Lower leg skin (tissue), 4 donors: ENCODE results near the gene CRELD1. TPM values are rescaled to one million over a fixed set of nuclear protein-coding genes. Genes with fewer than 3 reads are reported as not detected.

Source experiments
- DNase-seq, 2 donors: peaks; one replicate each; pipeline ENCODE4 v3.0.0-alpha.2; 2019; ENCODE audit warnings: low spot score in 2 of 2
- H3K4me3 ChIP-seq: fragments of 200-600 bp; sonication (generic); 2 replicates; pipeline ENCODE4 v1.5.1; 2017; ENCODE audit warnings: mild to moderate bottlenecking, low read depth; ENCODE audit not compliant: poor library complexity, severe bottlenecking
- POLR2A ChIP-seq, 2 donors: fragments of 450-650 bp; IDR thresholded peaks; one replicate each; pipeline ENCODE4 v1.6.1; 2016 to 2017; ENCODE audit warnings: antibody characterized with exemption in 2 of 2, mild to moderate bottlenecking in 1 of 2, moderate library complexity in 1 of 2
- WGBS, 2 donors: methylation state at CpG; one replicate each; pipeline ENCODE4 v1.1.5; 2018; 5-methylcytosine and 5-hydroxymethylcytosine counted together
- intact Hi-C: fragments of 100-400 bp; cut with DNase I; formaldehyde crosslinking; loops from one replicate; pipeline ENCODE4 v1.15.0; 2023; ENCODE audit warnings: low total_unique reads
- total RNA-seq, 4 donors: library from RNA; depleted of rRNA; stranded (reverse); fragments of >200 nt; gene quantifications; one replicate each; pipeline ENCODE4 v1.1.0, GENCODE V29; 2016
- TF ChIP-seq, protein P1 (sequence below), 3 donors: fragments of 450-650 bp; IDR thresholded peaks; one replicate each; pipeline ENCODE4 v1.5.1; 2016; ENCODE audit warnings: antibody characterized with exemption in 3 of 3, mild to moderate bottlenecking in 3 of 3, moderate library complexity in 2 of 3

Gene CRELD1
- total RNA-seq, 4 donors from 2014 or later: 16.1 to 58.8 (median 28.3) TPM

DNA sequence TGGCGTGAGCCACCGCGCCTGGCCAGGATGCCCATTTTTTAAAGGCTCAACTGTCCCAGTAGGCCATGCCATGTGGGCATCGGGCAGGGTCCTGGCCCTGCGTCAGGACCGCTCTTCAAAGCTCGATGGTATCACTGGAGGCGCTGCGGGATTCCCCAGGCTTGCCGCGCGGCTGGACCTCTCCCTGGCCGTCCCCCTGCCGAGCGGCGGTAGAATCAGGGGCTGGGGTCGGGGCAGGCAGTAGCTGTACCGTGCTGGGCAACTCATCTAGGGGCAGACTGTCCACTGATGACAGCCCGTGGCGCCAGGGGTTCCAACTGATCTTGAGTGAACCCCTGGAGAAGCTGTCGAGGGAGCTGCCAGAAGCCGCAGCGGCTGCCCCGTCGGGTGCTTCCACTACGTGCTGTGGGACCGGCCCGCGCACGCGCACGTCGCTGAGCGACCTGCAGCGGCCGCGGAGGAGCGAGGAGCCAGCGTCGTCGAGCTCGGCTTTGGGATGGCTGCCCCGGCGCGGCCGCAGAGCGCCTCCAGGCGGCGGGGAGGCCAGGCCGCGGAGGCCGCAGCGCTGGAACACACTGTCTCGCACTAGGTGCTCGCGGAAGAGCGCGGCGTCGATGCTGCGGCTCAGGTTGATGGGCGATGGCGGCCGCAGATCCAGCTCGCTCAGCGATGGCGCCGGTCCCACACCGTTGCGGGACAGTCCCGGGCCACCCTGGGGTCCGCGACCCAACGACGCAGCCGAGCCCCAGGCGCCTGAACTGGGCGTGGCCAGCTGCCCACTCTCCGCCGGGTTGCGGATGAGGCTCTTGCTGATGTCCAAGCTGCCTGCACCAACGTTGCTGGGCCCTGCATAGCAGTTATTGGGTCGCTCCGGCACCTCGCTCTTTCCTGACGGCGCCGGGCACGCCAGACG lies 12.7 kb downstream of the CRELD1 start:
- WGBS, 2 donors: 8 to 14% methylated on average over 22 to 72 of the region's 90 CpGs
- intact Hi-C loops: no loop called here
- TF ChIP-seq POLR2A (IDR thresholded peaks at IDR 0.05): no peak
- TF ChIP-seq, protein P1, sequence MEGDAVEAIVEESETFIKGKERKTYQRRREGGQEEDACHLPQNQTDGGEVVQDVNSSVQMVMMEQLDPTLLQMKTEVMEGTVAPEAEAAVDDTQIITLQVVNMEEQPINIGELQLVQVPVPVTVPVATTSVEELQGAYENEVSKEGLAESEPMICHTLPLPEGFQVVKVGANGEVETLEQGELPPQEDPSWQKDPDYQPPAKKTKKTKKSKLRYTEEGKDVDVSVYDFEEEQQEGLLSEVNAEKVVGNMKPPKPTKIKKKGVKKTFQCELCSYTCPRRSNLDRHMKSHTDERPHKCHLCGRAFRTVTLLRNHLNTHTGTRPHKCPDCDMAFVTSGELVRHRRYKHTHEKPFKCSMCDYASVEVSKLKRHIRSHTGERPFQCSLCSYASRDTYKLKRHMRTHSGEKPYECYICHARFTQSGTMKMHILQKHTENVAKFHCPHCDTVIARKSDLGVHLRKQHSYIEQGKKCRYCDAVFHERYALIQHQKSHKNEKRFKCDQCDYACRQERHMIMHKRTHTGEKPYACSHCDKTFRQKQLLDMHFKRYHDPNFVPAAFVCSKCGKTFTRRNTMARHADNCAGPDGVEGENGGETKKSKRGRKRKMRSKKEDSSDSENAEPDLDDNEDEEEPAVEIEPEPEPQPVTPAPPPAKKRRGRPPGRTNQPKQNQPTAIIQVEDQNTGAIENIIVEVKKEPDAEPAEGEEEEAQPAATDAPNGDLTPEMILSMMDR (IDR thresholded peaks at IDR 0.05): peak in 1 of 3 donors; percentile 61
- peak overlapping the region; percentile 41 for H3K4me3 ChIP-seq
- DNase-seq: peak; percentile 75 to 96

DNA sequence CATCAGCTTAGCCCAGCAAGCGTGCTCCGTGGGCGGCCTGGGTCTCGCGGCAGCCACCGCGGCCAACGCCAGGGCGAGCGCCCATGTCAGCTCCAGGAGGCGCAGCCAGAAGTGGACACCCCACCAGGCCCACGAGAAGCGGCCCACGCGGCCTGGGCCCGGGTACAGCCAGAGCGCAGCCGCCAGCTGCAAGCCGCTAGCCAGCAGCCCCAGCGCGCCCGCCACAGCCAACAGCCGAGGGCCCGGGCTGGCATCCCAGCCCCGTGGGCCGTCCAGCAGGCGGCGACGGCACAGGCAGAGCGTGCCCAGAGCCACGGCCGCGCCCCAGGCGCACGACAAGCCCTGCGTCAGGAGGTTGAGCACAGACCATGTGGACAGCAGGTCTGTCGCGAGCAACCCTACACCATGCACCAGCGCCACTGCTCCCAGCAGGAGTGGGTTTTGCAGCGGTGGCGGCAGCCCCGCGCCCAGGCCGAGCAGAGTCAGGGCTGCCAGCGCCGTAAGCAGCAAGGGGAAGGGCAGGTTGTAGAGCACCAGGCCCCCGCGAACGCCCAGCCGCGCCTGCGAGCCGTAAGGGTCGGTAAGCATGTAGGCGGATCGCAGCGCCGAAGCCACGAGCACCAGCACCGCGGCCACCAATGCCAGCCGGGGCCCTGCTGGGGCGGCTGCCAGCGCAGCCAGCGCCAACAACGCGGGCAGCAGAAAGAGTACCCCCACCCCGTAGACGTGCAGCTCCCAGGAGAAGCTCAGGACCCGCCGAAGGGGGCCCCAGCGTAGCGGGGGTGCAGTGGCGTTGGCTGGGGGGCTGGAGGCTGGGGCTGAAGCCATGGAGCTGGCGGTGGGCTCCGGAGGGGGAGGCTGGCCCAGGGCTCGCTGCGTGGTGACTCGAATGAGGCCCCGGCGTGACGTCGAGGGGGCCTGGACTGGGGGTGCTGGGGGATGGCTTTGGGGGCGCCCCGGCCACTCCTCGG lies 13.7 kb downstream of the CRELD1 start:
- TF ChIP-seq POLR2A (IDR thresholded peaks at IDR 0.05): no peak
- TF ChIP-seq, protein P1 (IDR thresholded peaks at IDR 0.05): no peak
- 40 to 51% methylated on average over 35 to 45 of the region's 86 CpGs for WGBS, 2 donors
- peak in 1 of 2 donors; percentile 92 for DNase-seq
- intact Hi-C loops: no loop called here
- H3K4me3 ChIP-seq: peak overlapping the region; percentile 41

- no peak overlapping the region for H3K4me3 ChIP-seq
- intact Hi-C loops: no loop called here
- WGBS, 2 donors: 83 to 91% methylated on average over 3 of the region's 3 CpGs
- no peak for TF ChIP-seq POLR2A (IDR thresholded peaks at IDR 0.05)
- TF ChIP-seq, protein P1 (IDR thresholded peaks at IDR 0.05): no peak
- DNase-seq: no peak
These were observed 15.0 kb downstream of the CRELD1 start for GRCh38 chr3:9948586-9948985.

DNA sequence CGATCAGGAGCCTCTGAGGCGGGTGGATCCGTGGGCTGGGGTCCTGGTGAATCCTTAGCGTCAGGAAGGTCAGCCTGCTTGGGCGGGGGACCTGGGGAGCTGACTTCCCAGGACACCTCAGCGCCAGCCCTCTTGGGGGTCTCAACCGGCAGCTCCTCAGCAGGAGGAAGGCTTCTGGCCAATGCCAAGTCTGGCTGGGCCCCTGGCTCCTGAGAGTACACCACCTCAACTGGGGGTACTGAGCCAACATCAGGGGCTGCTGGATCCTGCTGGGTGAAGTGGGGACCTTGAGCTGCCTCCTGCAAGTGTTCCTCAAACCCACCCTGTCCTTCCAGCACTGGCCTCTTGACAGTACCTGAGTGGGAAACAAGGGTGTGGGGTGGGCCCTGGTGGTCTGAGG lies 15.5 kb downstream of the CRELD1 start:
- intact Hi-C loops: no loop called here
- no peak for DNase-seq
- no peak for TF ChIP-seq POLR2A (IDR thresholded peaks at IDR 0.05)
- TF ChIP-seq, protein P1 (IDR thresholded peaks at IDR 0.05): no peak
- 94 to 95% methylated on average over 5 of the region's 7 CpGs for WGBS, 2 donors
- H3K4me3 ChIP-seq: no peak overlapping the region

- no peak for TF ChIP-seq POLR2A (IDR thresholded peaks at IDR 0.05)
- TF ChIP-seq, protein P1 (IDR thresholded peaks at IDR 0.05): no peak
- no peak for DNase-seq
- no peak overlapping the region for H3K4me3 ChIP-seq
- intact Hi-C loops: no loop called here
- WGBS, 2 donors: 64 to 80% methylated on average over 7 to 9 of the region's 9 CpGs
These were observed 16.0 kb downstream of the CRELD1 start for GRCh38 chr3:9949626-9950025.
